ENCODE results near the gene C11orf68. TPM values are rescaled to one million over a fixed set of nuclear protein-coding genes. Genes with fewer than 3 reads are reported as not detected.
A peak's percentile ranks its signal among the peaks of the same experiment; 100 is the strongest.

The C11orf68 gene
- 10 to 100 TPM; 34.7 to 36.5 TPM for total RNA-seq

- ATAC-seq (replicated peaks in 1 of 2) (peak; percentile 68 to 74), DNase-seq (no peak)
- Mint-ChIP-seq H3K9me3 (no peaks in the 10 kb centered on the region), H3K27ac (peak within 1 kb of the TSS; percentile 89), H3K36me3 (ENCODE audit: insufficient read depth in 2 of 2) (peaks cover 4 to 11% of the 10 kb centered on the region in 2 donors), H3K4me1 (ENCODE audit: low read depth) (peaks cover 41% of the 10 kb centered on the region), H3K4me3 (peak within 1 kb of the TSS; percentile 95 to 96), H3K27me3 (ENCODE audit: low read depth) (no peaks in the 10 kb centered on the region)
Measured at GRCh38 chr11:65918211-65919140, at the start of gene C11orf68. TSS of gene C11orf68 (minus strand) at chr11:65919062. CDS start at chr11:65919031, 31 bp downstream.

GRCh38 chr11:65967329-65967934 is 48.6 kb upstream of the C11orf68 start:
- Mint-ChIP-seq H3K4me3 (no peak overlapping the region), H3K9me3 (no peaks in the 10 kb centered on the region), H3K27ac (no peak overlapping the region), H3K27me3 (ENCODE audit: low read depth) (no peaks in the 10 kb centered on the region), H3K36me3 (ENCODE audit: insufficient read depth in 2 of 2) (peaks cover 18 to 25% of the 10 kb centered on the region in 2 donors), H3K4me1 (ENCODE audit: low read depth) (peaks cover 23% of the 10 kb centered on the region)
- no peak for DNase-seq
- ATAC-seq (replicated peaks in 1 of 2), result no peak

GRCh38 chr11:65965986-65966762 is 47.3 kb upstream of the C11orf68 start:
- no peaks in the 10 kb centered on the region for H3K9me3 Mint-ChIP-seq
- peaks cover 17 to 19% of the 10 kb centered on the region in 2 donors for H3K36me3 Mint-ChIP-seq (ENCODE audit: insufficient read depth in 2 of 2)
- no peak overlapping the region for H3K4me3 Mint-ChIP-seq
- ATAC-seq (replicated peaks in 1 of 2) (no peak), DNase-seq (no peak)
- H3K4me1 Mint-ChIP-seq (ENCODE audit: low read depth), result peaks cover 27% of the 10 kb centered on the region
- H3K27me3 Mint-ChIP-seq (ENCODE audit: low read depth), result no peaks in the 10 kb centered on the region
- peak overlapping the region; percentile 75 for H3K27ac Mint-ChIP-seq

GRCh38 chr11:65964906-65965305 is 46.0 kb upstream of the C11orf68 start:
- no peak overlapping the region for H3K27ac Mint-ChIP-seq
- H3K9me3 Mint-ChIP-seq, result no peaks in the 10 kb centered on the region
- peaks cover 13% of the 10 kb centered on the region in 2 donors for H3K36me3 Mint-ChIP-seq (ENCODE audit: insufficient read depth in 2 of 2)
- peaks cover 22% of the 10 kb centered on the region for H3K4me1 Mint-ChIP-seq (ENCODE audit: low read depth)
- ATAC-seq (replicated peaks in 1 of 2) (no peak), DNase-seq (no peak)
- no peak overlapping the region for H3K4me3 Mint-ChIP-seq
- H3K27me3 Mint-ChIP-seq (ENCODE audit: low read depth), result no peaks in the 10 kb centered on the region

GRCh38 chr11:65962141-65962564 is 43.3 kb upstream of the C11orf68 start:
- Mint-ChIP-seq H3K27ac (peak overlapping the region; percentile 82), H3K9me3 (no peaks in the 10 kb centered on the region), H3K36me3 (ENCODE audit: insufficient read depth in 2 of 2) (peaks cover 10 to 11% of the 10 kb centered on the region in 2 donors), H3K4me1 (ENCODE audit: low read depth) (peaks cover 29% of the 10 kb centered on the region), H3K27me3 (ENCODE audit: low read depth) (no peaks in the 10 kb centered on the region), H3K4me3 (peak overlapping the region; percentile 86 to 93)
- ATAC-seq (replicated peaks in 1 of 2) (no peak), DNase-seq (no peak)

- no peaks in the 10 kb centered on the region for H3K27me3 Mint-ChIP-seq (ENCODE audit: low read depth)
- peak within 1 kb of the TSS; percentile 89 to 93 for H3K4me3 Mint-ChIP-seq
- H3K27ac Mint-ChIP-seq, result peak within 1 kb of the TSS; percentile 97
- peaks cover 36% of the 10 kb centered on the region for H3K4me1 Mint-ChIP-seq (ENCODE audit: low read depth)
- no peaks in the 10 kb centered on the region for H3K9me3 Mint-ChIP-seq
- ATAC-seq (replicated peaks in 1 of 2) (peak; percentile 91 to 93), DNase-seq (peak; percentile 95 to 97)
- H3K36me3 Mint-ChIP-seq (ENCODE audit: insufficient read depth in 2 of 2), result peaks cover 10 to 11% of the 10 kb centered on the region in 2 donors
Measured at GRCh38 chr11:65961267-65962140, 42.6 kb upstream of the C11orf68 start, which contains the start of gene SART1. TSS of gene SART1 (plus strand) at chr11:65961734. CDS start at chr11:65961781, 47 bp downstream.

GRCh38 chr11:65960824-65961266 is 42.0 kb upstream of the C11orf68 start:
- ATAC-seq (replicated peaks in 1 of 2) (peak in 1 of 2 donors; percentile 1), DNase-seq (no peak)
- Mint-ChIP-seq H3K4me3 (peak overlapping the region; percentile 89 to 93), H3K36me3 (ENCODE audit: insufficient read depth in 2 of 2) (peaks cover 9% of the 10 kb centered on the region in 2 donors), H3K9me3 (no peaks in the 10 kb centered on the region), H3K27me3 (ENCODE audit: low read depth) (no peaks in the 10 kb centered on the region), H3K4me1 (ENCODE audit: low read depth) (peaks cover 40% of the 10 kb centered on the region), H3K27ac (peak overlapping the region; percentile 97)

- Mint-ChIP-seq H3K27ac (no peak overlapping the region), H3K4me1 (ENCODE audit: low read depth) (peaks cover 37% of the 10 kb centered on the region), H3K27me3 (ENCODE audit: low read depth) (no peaks in the 10 kb centered on the region), H3K9me3 (no peaks in the 10 kb centered on the region), H3K4me3 (no peak overlapping the region), H3K36me3 (ENCODE audit: insufficient read depth in 2 of 2) (peaks cover 3 to 7% of the 10 kb centered on the region in 2 donors)
- ATAC-seq (replicated peaks in 1 of 2), result no peak
- no peak for DNase-seq
Measured at GRCh38 chr11:65958774-65959420, 40.0 kb upstream of the C11orf68 start.

GRCh38 chr11:65958291-65958690 is 39.4 kb upstream of the C11orf68 start:
- peak overlapping the region; percentile 58 for H3K27ac Mint-ChIP-seq
- DNase-seq (no peak), ATAC-seq (replicated peaks in 1 of 2) (no peak)
- H3K4me3 Mint-ChIP-seq, result no peak overlapping the region
- no peaks in the 10 kb centered on the region for H3K27me3 Mint-ChIP-seq (ENCODE audit: low read depth)
- H3K36me3 Mint-ChIP-seq (ENCODE audit: insufficient read depth in 2 of 2), result peaks cover 3 to 7% of the 10 kb centered on the region in 2 donors
- H3K4me1 Mint-ChIP-seq (ENCODE audit: low read depth), result peaks cover 31% of the 10 kb centered on the region
- H3K9me3 Mint-ChIP-seq, result no peaks in the 10 kb centered on the region

- Mint-ChIP-seq H3K36me3 (ENCODE audit: insufficient read depth in 2 of 2) (no peaks in the 10 kb centered on the region), H3K9me3 (no peaks in the 10 kb centered on the region), H3K4me1 (ENCODE audit: low read depth) (peaks cover 18% of the 10 kb centered on the region), H3K27ac (no peak overlapping the region), H3K27me3 (ENCODE audit: low read depth) (no peaks in the 10 kb centered on the region), H3K4me3 (no peak overlapping the region)
- DNase-seq (no peak), ATAC-seq (replicated peaks in 1 of 2) (no peak)
Measured at GRCh38 chr11:65954771-65955170, 35.9 kb upstream of the C11orf68 start.

GRCh38 chr11:65953471-65953870 is 34.6 kb upstream of the C11orf68 start:
- H3K27ac Mint-ChIP-seq, result no peak overlapping the region
- H3K9me3 Mint-ChIP-seq, result no peaks in the 10 kb centered on the region
- no peaks in the 10 kb centered on the region for H3K36me3 Mint-ChIP-seq (ENCODE audit: insufficient read depth in 2 of 2)
- no peaks in the 10 kb centered on the region for H3K27me3 Mint-ChIP-seq (ENCODE audit: low read depth)
- no peak for ATAC-seq (replicated peaks in 1 of 2)
- no peak for DNase-seq
- H3K4me1 Mint-ChIP-seq (ENCODE audit: low read depth), result peaks cover 18% of the 10 kb centered on the region
- H3K4me3 Mint-ChIP-seq, result no peak overlapping the region
